MG63 (cell line): ENCODE data around the gene CHRD. TPM values are rescaled to one million over a fixed set of nuclear protein-coding genes. Genes with fewer than 3 reads are reported as not detected.
"Not testable (repeated sequence)": the region's sequence is repeated elsewhere in the genome, so short reads cannot be mapped to it uniquely, and the experiment has no call there.

Experiments
- DNase-seq: peaks from one replicate; pipeline ENCODE4 v3.0.0-alpha.2; 2020
- H3K27me3 ChIP-seq: fragments of 250-450 bp; sonication (Bioruptor Pico); 2 replicates; pipeline ENCODE4 v1.5.1; 2020; ENCODE audit warnings: mild to moderate bottlenecking, moderate library complexity
- H3K36me3 ChIP-seq: fragments of 250-450 bp; sonication (Bioruptor Pico); 2 replicates; pipeline ENCODE4 v1.5.1; 2020; ENCODE audit warnings: mild to moderate bottlenecking, moderate library complexity
- H3K4me3 ChIP-seq: fragments of 250-450 bp; sonication (Bioruptor Pico); 2 replicates; pipeline ENCODE4 v1.5.1; 2020; ENCODE audit warnings: mild to moderate bottlenecking, moderate library complexity
- H3K9me3 ChIP-seq: fragments of 250-450 bp; sonication (Bioruptor Pico); 2 replicates; pipeline ENCODE4 v1.5.1; 2020; ENCODE audit warnings: mild to moderate bottlenecking, moderate library complexity
- total RNA-seq: library from RNA; depleted of rRNA; stranded (reverse); fragments of >200 nt; shearing (Covaris generic); gene quantifications from 2 replicates; pipeline ENCODE4 v1.2.3, GENCODE V29; 2014; ENCODE audit warnings: low replicate concordance; rRNA removed

CHRD gene
- total RNA-seq, 1 experiment from 2014 or later, result 0.03 TPM

- peak; percentile 65 for DNase-seq
- H3K27me3 ChIP-seq, result no peaks in the 10 kb centered on the region
- no peak overlapping the region for H3K4me3 ChIP-seq
- H3K9me3 ChIP-seq, result no peaks in the 10 kb centered on the region; the same call in 1 of the 2 replicates
- H3K36me3 ChIP-seq, result no peaks in the 10 kb centered on the region
These were observed 37.9 kb downstream of the CHRD start for GRCh38 chr3:184417619-184418327.

DNA sequence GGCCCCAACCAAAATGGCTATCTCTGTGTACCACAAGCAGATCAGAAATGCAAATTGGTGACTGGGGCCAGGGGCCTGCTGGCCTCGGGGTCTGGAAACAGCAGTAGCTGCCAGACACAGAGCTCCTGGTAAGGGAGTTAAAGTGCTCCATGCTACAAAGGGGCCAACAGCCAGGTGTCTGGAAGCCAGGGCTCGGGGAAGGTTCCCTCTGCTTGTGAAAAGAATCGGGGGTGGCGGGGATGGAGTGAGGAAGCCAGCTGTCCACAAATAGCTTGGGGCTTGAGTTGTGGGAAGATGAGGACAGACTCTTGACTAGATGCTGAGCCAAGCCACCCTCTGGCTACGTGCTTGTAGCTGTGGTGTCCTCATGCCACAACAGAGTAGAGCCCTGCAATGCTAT lies 39.3 kb downstream of the CHRD start:
- Histone ChIP-seq H3K36me3 (no peaks in the 10 kb centered on the region), H3K9me3 (no peaks in the 10 kb centered on the region; the same call in 1 of the 2 replicates), H3K4me3 (no peak overlapping the region), H3K27me3 (no peaks in the 10 kb centered on the region)
- no peak for DNase-seq

- Histone ChIP-seq H3K4me3 (no peak overlapping the region), H3K36me3 (no peaks in the 10 kb centered on the region), H3K9me3 (no peaks in the 10 kb centered on the region; the same call in 1 of the 2 replicates), H3K27me3 (no peaks in the 10 kb centered on the region)
- DNase-seq, result no peak
These were observed 43.7 kb downstream of the CHRD start for GRCh38 chr3:184423561-184423960.

DNA sequence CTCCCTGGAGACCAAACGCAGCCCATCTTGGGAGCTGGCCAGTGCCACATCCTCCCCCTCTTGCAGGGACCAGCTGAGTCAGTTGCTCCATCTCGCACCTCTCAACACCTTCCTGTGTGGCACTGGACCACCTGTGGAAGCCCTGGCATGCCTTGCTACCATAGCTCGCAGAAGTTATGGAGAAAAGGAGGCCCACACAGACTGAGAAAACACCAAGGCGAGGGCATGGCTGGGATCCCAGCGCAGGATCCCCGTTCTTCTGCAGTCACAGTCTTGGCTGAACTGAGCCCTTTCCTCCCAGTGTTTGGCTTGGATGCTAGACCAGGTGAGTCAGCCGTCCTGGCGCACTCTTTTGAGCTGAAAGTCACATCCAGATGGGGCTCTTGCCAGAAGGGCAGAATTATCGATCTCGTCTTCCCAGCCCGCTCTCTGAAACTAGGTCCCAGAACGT lies 46.9 kb downstream of the CHRD start:
- Histone ChIP-seq H3K27me3 (no peaks in the 10 kb centered on the region), H3K4me3 (no peak overlapping the region), H3K9me3 (no peaks in the 10 kb centered on the region; the same call in 1 of the 2 replicates), H3K36me3 (no peaks in the 10 kb centered on the region)
- DNase-seq, result peak; percentile 82

GRCh38 chr3:184428561-184429175 lies 48.8 kb downstream of the CHRD start:
- peak; percentile 42 for DNase-seq
- H3K9me3 ChIP-seq, result no peaks in the 10 kb centered on the region

GRCh38 chr3:184429786-184430185 lies 49.9 kb downstream of the CHRD start:
- Histone ChIP-seq H3K9me3 (no peaks in the 10 kb centered on the region), H3K4me3 (no peak overlapping the region), H3K36me3 (no peaks in the 10 kb centered on the region), H3K27me3 (no peaks in the 10 kb centered on the region)
- no peak for DNase-seq

More at GRCh38 chr3:184428561-184429175, 48.8 kb downstream of the CHRD start:
- H3K27me3 ChIP-seq, result no peaks in the 10 kb centered on the region
- no peaks in the 10 kb centered on the region for H3K36me3 ChIP-seq
- no peak overlapping the region for H3K4me3 ChIP-seq

- no peaks in the 10 kb centered on the region for H3K27me3 ChIP-seq
- no peak for DNase-seq
- H3K4me3 ChIP-seq, result no peak overlapping the region
- H3K9me3 ChIP-seq, result no peaks in the 10 kb centered on the region
- H3K36me3 ChIP-seq, result no peaks in the 10 kb centered on the region
These were observed 51.1 kb downstream of the CHRD start for GRCh38 chr3:184430940-184431339.

DNA sequence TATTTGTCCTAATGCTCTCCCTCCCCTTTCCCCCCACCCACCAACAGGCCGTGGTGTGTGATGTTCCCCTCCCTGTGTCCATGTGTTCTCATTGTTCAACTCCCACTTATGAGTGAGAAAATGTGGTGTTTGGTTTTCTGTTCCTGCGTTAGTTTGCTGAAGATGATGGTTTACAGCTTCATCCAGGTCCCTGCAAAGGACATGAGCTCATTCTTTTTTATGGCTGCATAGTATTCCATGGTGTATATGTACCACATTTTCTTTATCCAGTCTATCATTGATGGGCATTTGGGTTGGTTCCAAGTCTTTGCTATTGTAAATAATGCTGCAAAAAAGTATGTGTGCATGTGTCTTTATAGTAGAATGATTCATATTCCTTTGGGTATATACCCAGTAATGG lies 53.3 kb downstream of the CHRD start:
- H3K27me3 ChIP-seq, H3K36me3 ChIP-seq, H3K9me3 ChIP-seq, H3K4me3 ChIP-seq, DNase-seq: not testable (repeated sequence)

DNA sequence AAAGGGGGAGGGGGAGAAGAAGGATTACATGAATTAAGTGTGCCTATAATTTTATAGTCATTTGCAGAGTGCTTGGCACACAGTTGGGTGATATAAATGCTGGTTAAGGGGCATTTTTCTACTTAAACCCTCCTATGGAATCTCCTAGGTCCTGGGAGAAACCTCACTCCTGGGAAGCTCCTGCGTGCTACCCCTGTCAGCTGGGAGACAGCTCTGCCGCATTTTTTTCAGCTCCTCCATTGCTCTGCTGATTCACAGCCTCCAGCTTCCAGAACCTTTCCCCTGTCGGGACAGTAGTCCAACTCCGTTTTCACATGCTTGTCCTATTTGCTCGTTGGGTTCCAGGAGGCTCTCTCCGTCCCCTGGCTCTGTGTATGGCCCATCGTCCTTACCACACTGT lies 59.2 kb downstream of the CHRD start:
- Histone ChIP-seq H3K4me3 (no peak overlapping the region), H3K27me3 (peaks cover 9% of the 10 kb centered on the region), H3K36me3 (no peaks in the 10 kb centered on the region), H3K9me3 (peaks cover 2% of the 10 kb centered on the region)
- DNase-seq, result no peak

Other genes starting within 250 kb of the CHRD start
- gene EIF2B5, start 244.7 kb upstream of the CHRD start, total RNA-seq, result 41.7 and 50.5 TPM in 2 replicates
- gene DVL3, start 224.7 kb upstream of the CHRD start, total RNA-seq, result 20.8 and 42.6 TPM in 2 replicates
- 688 and 946 TPM in 2 replicates for gene AP2M1, start 205.2 kb upstream of the CHRD start, total RNA-seq
- 65.3 and 79.4 TPM in 2 replicates for gene ABCF3, start 193.9 kb upstream of the CHRD start, total RNA-seq
- not detected in 2 replicates for gene VWA5B2, start 150.5 kb upstream of the CHRD start, total RNA-seq
- gene ALG3, start 131.1 kb upstream of the CHRD start, total RNA-seq, result 57.2 and 59.0 TPM in 2 replicates
- gene EEF1AKMT4, start 130.4 kb upstream of the CHRD start, total RNA-seq, result 5.2 and 16.0 TPM in 2 replicates
- gene CAMK2N2, start 118.5 kb upstream of the CHRD start, total RNA-seq, result not detected in 2 replicates
- gene ECE2, start 104.0 kb upstream of the CHRD start, total RNA-seq, result not detected in 2 replicates
- gene PSMD2, start 80.8 kb upstream of the CHRD start, total RNA-seq, result 1,179 and 1,305 TPM in 2 replicates
- 378 and 439 TPM in 2 replicates for gene EIF4G1, start 65.4 kb upstream of the CHRD start, total RNA-seq
- 4.8 and 8.8 TPM in 2 replicates for gene FAM131A, start 42.5 kb upstream of the CHRD start, total RNA-seq
- gene CLCN2, start 18.4 kb upstream of the CHRD start, total RNA-seq, result 2.6 and 2.9 TPM in 2 replicates
- 138 and 139 TPM in 2 replicates for gene POLR2H, start 18.3 kb upstream of the CHRD start, total RNA-seq
- gene THPO, start 1.8 kb upstream of the CHRD start, total RNA-seq, result not detected in 2 replicates
- gene EPHB3, start 181.7 kb downstream of the CHRD start, total RNA-seq, result 1.8 and 8.7 TPM in 2 replicates